HUES48 (cell line): ENCODE measurements around the gene ADSS1.

ENCODE experiments used
- H3K27ac ChIP-seq: one replicate; pipeline ENCODE4 v1.7.0; 2013; ENCODE audit warnings: low read depth, low read length, inconsistent platforms
- H3K27me3 ChIP-seq: 2 replicates; pipeline ENCODE4 v1.6.1; 2013; ENCODE audit warnings: mild to moderate bottlenecking, low read length; ENCODE audit not compliant: control insufficient read depth, insufficient read depth
- H3K36me3 ChIP-seq: 2 replicates; pipeline ENCODE4 v1.6.1; 2013; ENCODE audit warnings: low read length; ENCODE audit not compliant: control insufficient read depth, insufficient read depth
- H3K4me1 ChIP-seq: 2 replicates; pipeline ENCODE4 v1.6.1; 2013; ENCODE audit warnings: mild to moderate bottlenecking, low read length; ENCODE audit not compliant: control insufficient read depth, insufficient read depth
- H3K4me3 ChIP-seq: 2 replicates; pipeline ENCODE4 v1.5.1; 2013; ENCODE audit warnings: mild to moderate bottlenecking, low read depth, low read length
- H3K9ac ChIP-seq: 2 replicates; pipeline ENCODE4 v1.6.1; 2013; ENCODE audit warnings: mild to moderate bottlenecking, low read depth, low read length, moderate library complexity
- H3K9me3 ChIP-seq: 2 replicates; pipeline ENCODE4 v1.6.1; 2013; ENCODE audit warnings: low read length; ENCODE audit not compliant: control insufficient read depth, insufficient read depth

Gene ADSS1

GRCh38 chr14:104731320-104732294, 7.6 kb downstream of the ADSS1 start:
- Histone ChIP-seq H3K4me3 (no peak overlapping the region), H3K36me3 (no peaks in the 10 kb centered on the region), H3K27me3 (no peaks in the 10 kb centered on the region), H3K9ac (no peak overlapping the region), H3K27ac (no peak overlapping the region), H3K4me1 (no peaks in the 10 kb centered on the region), H3K9me3 (no peaks in the 10 kb centered on the region)

- Histone ChIP-seq H3K27ac (no peak overlapping the region), H3K4me1 (no peaks in the 10 kb centered on the region), H3K9ac (no peak overlapping the region)
Measured at GRCh38 chr14:104732355-104732804, 8.4 kb downstream of the ADSS1 start.

GRCh38 chr14:104732931-104733681, 9.1 kb downstream of the ADSS1 start:
- no peaks in the 10 kb centered on the region for H3K36me3 ChIP-seq
- no peak overlapping the region for H3K27ac ChIP-seq
- no peaks in the 10 kb centered on the region for H3K9me3 ChIP-seq
- H3K4me1 ChIP-seq, result no peaks in the 10 kb centered on the region
- H3K27me3 ChIP-seq, result no peaks in the 10 kb centered on the region
- H3K4me3 ChIP-seq, result no peak overlapping the region
- H3K9ac ChIP-seq, result no peak overlapping the region

More at GRCh38 chr14:104732355-104732804, 8.4 kb downstream of the ADSS1 start:
- Histone ChIP-seq H3K4me3 (no peak overlapping the region), H3K9me3 (no peaks in the 10 kb centered on the region), H3K27me3 (no peaks in the 10 kb centered on the region), H3K36me3 (no peaks in the 10 kb centered on the region)

- no peaks in the 10 kb centered on the region for H3K9me3 ChIP-seq
- H3K36me3 ChIP-seq, result no peaks in the 10 kb centered on the region
- H3K9ac ChIP-seq, result no peak overlapping the region
- no peaks in the 10 kb centered on the region for H3K27me3 ChIP-seq
- no peaks in the 10 kb centered on the region for H3K4me1 ChIP-seq
- H3K4me3 ChIP-seq, result no peak overlapping the region
- H3K27ac ChIP-seq, result no peak overlapping the region
Measured at GRCh38 chr14:104734051-104734587, 10.1 kb downstream of the ADSS1 start.

- Histone ChIP-seq H3K4me1 (no peaks in the 10 kb centered on the region), H3K9ac (no peak overlapping the region), H3K9me3 (no peaks in the 10 kb centered on the region), H3K4me3 (no peak overlapping the region), H3K27me3 (no peaks in the 10 kb centered on the region), H3K27ac (no peak overlapping the region), H3K36me3 (no peaks in the 10 kb centered on the region)
Measured at GRCh38 chr14:104734601-104734990, 10.6 kb downstream of the ADSS1 start.

- no peaks in the 10 kb centered on the region for H3K36me3 ChIP-seq
- H3K9ac ChIP-seq, result no peak overlapping the region
- H3K9me3 ChIP-seq, result no peaks in the 10 kb centered on the region
- H3K4me1 ChIP-seq, result no peaks in the 10 kb centered on the region
- no peak overlapping the region for H3K4me3 ChIP-seq
- H3K27me3 ChIP-seq, result no peaks in the 10 kb centered on the region
- H3K27ac ChIP-seq, result no peak overlapping the region
Measured at GRCh38 chr14:104734991-104735779, 11.2 kb downstream of the ADSS1 start.

GRCh38 chr14:104735830-104736642, 12.0 kb downstream of the ADSS1 start:
- Histone ChIP-seq H3K27ac (no peak overlapping the region), H3K27me3 (no peaks in the 10 kb centered on the region), H3K4me1 (no peaks in the 10 kb centered on the region), H3K4me3 (no peak overlapping the region), H3K36me3 (no peaks in the 10 kb centered on the region), H3K9ac (no peak overlapping the region), H3K9me3 (no peaks in the 10 kb centered on the region)

- Histone ChIP-seq H3K36me3 (no peaks in the 10 kb centered on the region), H3K27me3 (no peaks in the 10 kb centered on the region), H3K4me1 (no peaks in the 10 kb centered on the region), H3K9me3 (no peaks in the 10 kb centered on the region), H3K9ac (no peak overlapping the region), H3K4me3 (no peak overlapping the region), H3K27ac (no peak overlapping the region)
Measured at GRCh38 chr14:104738375-104739019, 14.5 kb downstream of the ADSS1 start.

- Histone ChIP-seq H3K27me3 (no peaks in the 10 kb centered on the region), H3K9me3 (no peaks in the 10 kb centered on the region), H3K9ac (no peak overlapping the region), H3K4me3 (no peak overlapping the region), H3K4me1 (no peaks in the 10 kb centered on the region), H3K27ac (no peak overlapping the region), H3K36me3 (no peaks in the 10 kb centered on the region)
Measured at GRCh38 chr14:104739026-104739425, 15.0 kb downstream of the ADSS1 start.
